ENCODE measurements around the gene GRIP2.

The GRIP2 gene

DNA sequence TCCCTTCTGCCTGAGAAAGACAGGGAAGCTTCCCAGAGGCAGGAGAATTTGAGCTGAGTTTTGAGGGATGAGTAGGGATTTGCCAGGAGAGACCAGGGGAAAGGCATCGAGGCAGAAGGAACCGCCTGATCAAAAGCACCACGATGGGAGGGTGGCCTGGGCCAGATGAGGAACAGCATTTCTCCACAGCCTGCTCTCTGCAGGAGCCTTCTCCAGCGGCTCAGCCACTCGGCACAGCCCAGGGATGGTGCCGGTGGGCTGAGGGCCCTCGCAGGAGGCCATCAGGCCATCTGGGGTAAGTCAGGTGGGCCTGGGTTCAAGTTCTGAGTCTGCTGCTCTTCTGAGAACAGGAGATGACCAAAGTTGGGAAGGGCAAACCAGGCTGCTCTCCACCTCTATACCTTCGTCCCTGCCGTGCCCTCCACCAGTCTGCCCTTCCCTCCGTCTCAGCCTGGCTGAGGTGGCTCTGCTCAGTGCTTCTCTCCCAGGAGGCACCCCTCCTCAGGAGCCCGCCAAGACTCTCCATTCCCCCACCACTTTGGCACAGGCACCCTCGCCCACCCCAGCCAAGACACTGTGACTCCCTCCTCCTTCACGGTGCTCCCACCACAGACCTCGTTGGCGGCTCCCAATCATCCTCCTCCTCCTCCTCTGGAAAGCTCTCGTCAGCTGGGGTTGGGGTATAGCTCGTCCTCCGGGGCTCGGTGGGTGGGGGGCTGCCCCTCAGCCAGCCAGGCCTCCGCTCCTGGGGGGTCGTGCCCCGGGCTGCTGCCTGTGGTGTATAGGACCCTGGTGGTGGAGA is 34.9 kb downstream of the GRIP2 start:
- TF ChIP-seq, protein P1, sequence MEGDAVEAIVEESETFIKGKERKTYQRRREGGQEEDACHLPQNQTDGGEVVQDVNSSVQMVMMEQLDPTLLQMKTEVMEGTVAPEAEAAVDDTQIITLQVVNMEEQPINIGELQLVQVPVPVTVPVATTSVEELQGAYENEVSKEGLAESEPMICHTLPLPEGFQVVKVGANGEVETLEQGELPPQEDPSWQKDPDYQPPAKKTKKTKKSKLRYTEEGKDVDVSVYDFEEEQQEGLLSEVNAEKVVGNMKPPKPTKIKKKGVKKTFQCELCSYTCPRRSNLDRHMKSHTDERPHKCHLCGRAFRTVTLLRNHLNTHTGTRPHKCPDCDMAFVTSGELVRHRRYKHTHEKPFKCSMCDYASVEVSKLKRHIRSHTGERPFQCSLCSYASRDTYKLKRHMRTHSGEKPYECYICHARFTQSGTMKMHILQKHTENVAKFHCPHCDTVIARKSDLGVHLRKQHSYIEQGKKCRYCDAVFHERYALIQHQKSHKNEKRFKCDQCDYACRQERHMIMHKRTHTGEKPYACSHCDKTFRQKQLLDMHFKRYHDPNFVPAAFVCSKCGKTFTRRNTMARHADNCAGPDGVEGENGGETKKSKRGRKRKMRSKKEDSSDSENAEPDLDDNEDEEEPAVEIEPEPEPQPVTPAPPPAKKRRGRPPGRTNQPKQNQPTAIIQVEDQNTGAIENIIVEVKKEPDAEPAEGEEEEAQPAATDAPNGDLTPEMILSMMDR (IDR thresholded peaks at IDR 0.05; ENCODE audit: low read depth, low read length), result no peak

DNA sequence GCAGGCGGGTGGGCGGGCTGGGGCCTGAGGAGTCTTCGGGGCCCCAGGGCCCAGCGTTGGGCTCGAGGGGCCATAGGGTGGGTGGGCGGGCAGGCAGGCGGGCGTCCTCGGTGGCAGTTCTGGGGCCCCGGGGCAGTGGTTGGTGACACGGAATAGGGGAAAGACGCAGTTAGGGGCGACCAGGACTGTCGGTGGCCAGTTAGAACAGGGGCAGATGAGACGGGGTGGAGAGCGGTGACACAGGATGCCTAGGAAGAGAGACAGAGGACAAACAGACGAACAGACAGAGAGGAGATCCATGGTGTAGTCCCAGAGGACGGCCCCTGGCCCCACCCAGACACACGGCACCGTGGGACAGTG is 36.5 kb downstream of the GRIP2 start:
- TF ChIP-seq, protein P1 (IDR thresholded peaks at IDR 0.05; ENCODE audit: low read depth, low read length), result no peak
- DNase-seq (ENCODE audit: extremely low read depth, low read depth), result no peak

More for the DNA sequence above, 34.9 kb downstream of the GRIP2 start:
- no peak for DNase-seq (ENCODE audit: extremely low read depth, low read depth)

DNA sequence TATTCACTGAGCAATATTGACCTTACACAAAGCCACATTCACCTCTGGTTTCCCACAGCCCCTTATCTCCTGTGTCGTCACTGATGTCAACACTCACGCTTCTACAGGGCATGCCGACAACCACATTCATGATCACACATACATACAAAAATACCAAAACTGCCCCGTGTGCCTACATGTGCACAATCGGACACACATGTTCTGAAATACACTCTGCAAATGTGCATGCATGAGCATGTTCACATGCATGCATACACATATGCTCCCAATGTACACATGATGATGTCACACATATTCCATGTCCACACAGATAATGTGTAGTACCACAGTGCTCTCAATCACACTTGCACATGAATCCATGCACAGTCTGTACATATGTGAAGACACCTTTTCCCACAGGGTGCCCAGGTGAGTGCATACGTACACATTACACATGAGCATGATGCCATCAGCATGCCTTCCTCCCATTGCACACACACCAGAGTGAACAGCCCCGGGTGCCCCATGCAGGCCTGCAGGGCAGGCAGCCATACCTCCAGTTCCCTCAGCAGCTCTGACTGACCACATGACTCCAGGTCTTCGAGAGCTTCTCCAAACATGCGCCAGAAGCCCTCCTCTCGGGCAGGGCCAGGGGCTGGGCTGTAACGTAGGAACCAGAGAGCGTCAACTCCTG is 37.0 kb downstream of the GRIP2 start:
- no peak for DNase-seq (ENCODE audit: extremely low read depth, low read depth)
- TF ChIP-seq, protein P1 (IDR thresholded peaks at IDR 0.05; ENCODE audit: low read depth, low read length), result no peak

DNA sequence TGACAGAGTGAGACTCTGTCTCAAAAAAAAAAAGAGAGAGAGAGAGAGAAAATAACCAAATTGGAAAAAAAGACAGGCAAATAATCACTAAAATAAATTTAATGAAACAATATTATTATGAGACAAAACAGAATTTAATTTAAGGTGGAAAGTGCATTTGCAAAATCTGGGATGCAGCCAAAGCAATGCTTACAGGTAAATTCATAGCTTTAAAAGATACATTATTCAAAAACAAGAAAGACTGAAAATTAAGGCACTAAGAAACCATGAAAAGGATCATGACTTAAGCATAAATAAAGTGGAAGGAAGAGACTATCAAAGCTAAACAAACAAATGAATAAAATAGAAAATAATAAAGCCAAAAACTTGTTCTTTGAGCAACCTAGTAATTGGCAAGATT is 37.7 kb downstream of the GRIP2 start:
- DNase-seq (ENCODE audit: extremely low read depth, low read depth), result no peak
- TF ChIP-seq, protein P1 (IDR thresholded peaks at IDR 0.05; ENCODE audit: low read depth, low read length), result no peak

DNA sequence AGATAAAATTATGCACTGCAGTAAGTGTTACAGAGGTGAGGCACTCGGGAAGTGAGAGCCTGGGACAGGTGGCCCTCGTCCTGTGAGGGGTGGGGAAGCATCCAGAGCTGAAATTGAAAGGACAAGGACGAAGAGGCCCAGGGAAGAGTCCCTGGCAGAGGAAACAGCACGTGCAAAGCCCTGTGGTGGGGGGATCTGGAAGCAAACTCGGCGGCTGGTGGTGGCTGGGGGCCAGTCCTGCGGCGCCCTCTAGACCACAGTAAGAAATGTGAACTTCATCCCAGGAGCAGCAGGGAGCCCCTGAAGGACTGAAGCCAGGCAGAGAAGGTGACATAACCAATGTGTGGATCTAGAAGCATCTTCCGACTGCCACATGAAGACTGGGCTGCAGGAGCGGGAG is 42.8 kb downstream of the GRIP2 start:
- DNase-seq (ENCODE audit: extremely low read depth, low read depth), result no peak

DNA sequence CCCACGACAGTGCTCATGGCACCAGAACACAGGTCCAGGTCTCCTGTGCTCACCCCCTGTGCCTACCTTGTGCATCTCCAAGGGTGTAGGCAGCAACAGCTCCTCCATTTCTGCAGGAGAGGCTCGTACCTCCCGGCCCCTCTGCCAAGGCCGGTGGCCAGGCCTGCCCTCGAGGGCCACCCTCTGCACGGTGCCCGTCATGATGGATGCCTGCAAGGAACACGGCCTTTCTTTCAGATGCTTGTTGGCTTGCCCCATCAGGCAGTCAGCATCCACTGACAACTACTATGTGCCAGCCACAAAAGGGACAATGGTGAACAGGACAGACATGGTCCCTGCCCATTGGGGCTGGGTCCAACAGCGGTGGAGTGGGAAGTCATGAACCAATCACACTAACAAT is 43.8 kb downstream of the GRIP2 start:
- TF ChIP-seq, protein P1 (IDR thresholded peaks at IDR 0.05; ENCODE audit: low read depth, low read length), result no peak
- DNase-seq (ENCODE audit: extremely low read depth, low read depth), result no peak

More for the DNA sequence above, 42.8 kb downstream of the GRIP2 start:
- TF ChIP-seq, protein P1 (IDR thresholded peaks at IDR 0.05; ENCODE audit: low read depth, low read length), result no peak

DNA sequence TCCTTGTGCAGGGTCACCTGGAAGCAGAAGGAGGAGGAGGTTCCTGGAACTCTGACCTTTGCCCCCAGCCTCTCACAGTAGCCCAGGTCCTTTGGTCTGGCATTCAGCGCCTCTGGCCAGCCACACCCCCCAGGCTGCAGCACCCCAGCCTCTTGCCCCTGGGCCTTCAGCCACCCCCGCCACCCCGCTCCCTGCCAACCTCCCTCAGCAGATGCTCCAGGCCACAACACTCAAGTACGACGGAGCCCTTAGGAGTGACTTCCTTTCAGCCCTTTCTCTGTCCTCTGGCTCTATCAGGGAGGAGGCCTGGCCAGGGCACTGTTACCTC is 45.2 kb downstream of the GRIP2 start:
- no peak for DNase-seq (ENCODE audit: extremely low read depth, low read depth)
- TF ChIP-seq, protein P1 (IDR thresholded peaks at IDR 0.05; ENCODE audit: low read depth, low read length), result no peak
